ENCODE data around the gene TECPR2.

Gene TECPR2

GRCh38 chr14:102394717-102395375, 32.1 kb downstream of the TECPR2 start:
- no peak overlapping the region for H3K27ac ChIP-seq
- intact Hi-C loops (cut with DNase I; ENCODE audit: low total_unique reads), result no loop called here
- peaks cover 3 to 21% (median 12%) of the 10 kb centered on the region in 3 donors for H3K36me3 ChIP-seq

GRCh38 chr14:102396521-102396920, 33.8 kb downstream of the TECPR2 start:
- intact Hi-C loops (cut with DNase I; ENCODE audit: low total_unique reads), result no loop called here
- H3K27me3 ChIP-seq, result no peaks in the 10 kb centered on the region
- no peak for TF ChIP-seq CTCF (IDR thresholded peaks at IDR 0.05)
- no peak for DNase-seq
- peaks cover 0 to 3% (median 0%) of the 10 kb centered on the region in 3 donors for H3K9me3 ChIP-seq
- H3K4me3 ChIP-seq, result no peak overlapping the region
- no peaks in the 10 kb centered on the region for H3K4me1 ChIP-seq
- H3K27ac ChIP-seq, result no peak overlapping the region
- peaks cover 0 to 21% (median 12%) of the 10 kb centered on the region in 3 donors for H3K36me3 ChIP-seq

More at GRCh38 chr14:102394717-102395375, 32.1 kb downstream of the TECPR2 start:
- H3K4me3 ChIP-seq, result no peak overlapping the region
- H3K9me3 ChIP-seq, result peaks cover 0 to 3% (median 0%) of the 10 kb centered on the region in 3 donors
- H3K4me1 ChIP-seq, result no peaks in the 10 kb centered on the region
- DNase-seq, result no peak
- H3K27me3 ChIP-seq, result no peaks in the 10 kb centered on the region
- no peak for TF ChIP-seq CTCF (IDR thresholded peaks at IDR 0.05)

GRCh38 chr14:102403028-102403427, 40.3 kb downstream of the TECPR2 start:
- intact Hi-C loops (cut with DNase I; ENCODE audit: low total_unique reads), result no loop called here
- Histone ChIP-seq H3K4me1 (peaks cover 0 to 7% (median 6%) of the 10 kb centered on the region in 4 donors), H3K36me3 (peaks cover 6 to 15% (median 8%) of the 10 kb centered on the region in 3 donors), H3K4me3 (no peak overlapping the region), H3K27ac (no peak overlapping the region), H3K27me3 (no peaks in the 10 kb centered on the region), H3K9me3 (peaks cover 0 to 23% (median 0%) of the 10 kb centered on the region in 3 donors)
- DNase-seq, result no peak
- TF ChIP-seq CTCF (IDR thresholded peaks at IDR 0.05), result no peak

GRCh38 chr14:102407258-102407657, 44.5 kb downstream of the TECPR2 start:
- Histone ChIP-seq H3K4me3 (no peak overlapping the region), H3K27me3 (no peaks in the 10 kb centered on the region), H3K4me1 (peaks cover 0 to 20% (median 13%) of the 10 kb centered on the region in 4 donors), H3K36me3 (peaks cover 6 to 20% (median 8%) of the 10 kb centered on the region in 3 donors), H3K27ac (peak overlapping the region; percentile 11 to 50), H3K9me3 (peaks cover 0 to 16% (median 0%) of the 10 kb centered on the region in 3 donors)
- no peak for TF ChIP-seq CTCF (IDR thresholded peaks at IDR 0.05)
- no peak for DNase-seq
- intact Hi-C loops (cut with DNase I; ENCODE audit: low total_unique reads), result no loop called here

- peaks cover 0 to 20% (median 13%) of the 10 kb centered on the region in 4 donors for H3K4me1 ChIP-seq
- H3K27ac ChIP-seq, result peak overlapping the region; percentile 11 to 50
- no peak for TF ChIP-seq CTCF (IDR thresholded peaks at IDR 0.05)
- intact Hi-C loops (cut with DNase I; ENCODE audit: low total_unique reads), result no loop called here
- H3K4me3 ChIP-seq, result no peak overlapping the region
- no peak for DNase-seq
- peaks cover 0 to 13% (median 8%) of the 10 kb centered on the region in 3 donors for H3K36me3 ChIP-seq
- peaks cover 0 to 2% (median 0%) of the 10 kb centered on the region in 3 donors for H3K9me3 ChIP-seq
- H3K27me3 ChIP-seq, result no peaks in the 10 kb centered on the region
These were observed 46.0 kb downstream of the TECPR2 start for GRCh38 chr14:102408724-102409123.
